ENCODE measurements around the gene YWHAB.
A peak's percentile ranks its signal among the peaks of the same experiment; 100 is the strongest.
"Not testable (repeated sequence)": the region's sequence is repeated elsewhere in the genome, so short reads cannot be mapped to it uniquely, and the experiment has no call there.

Gene YWHAB

DNA sequence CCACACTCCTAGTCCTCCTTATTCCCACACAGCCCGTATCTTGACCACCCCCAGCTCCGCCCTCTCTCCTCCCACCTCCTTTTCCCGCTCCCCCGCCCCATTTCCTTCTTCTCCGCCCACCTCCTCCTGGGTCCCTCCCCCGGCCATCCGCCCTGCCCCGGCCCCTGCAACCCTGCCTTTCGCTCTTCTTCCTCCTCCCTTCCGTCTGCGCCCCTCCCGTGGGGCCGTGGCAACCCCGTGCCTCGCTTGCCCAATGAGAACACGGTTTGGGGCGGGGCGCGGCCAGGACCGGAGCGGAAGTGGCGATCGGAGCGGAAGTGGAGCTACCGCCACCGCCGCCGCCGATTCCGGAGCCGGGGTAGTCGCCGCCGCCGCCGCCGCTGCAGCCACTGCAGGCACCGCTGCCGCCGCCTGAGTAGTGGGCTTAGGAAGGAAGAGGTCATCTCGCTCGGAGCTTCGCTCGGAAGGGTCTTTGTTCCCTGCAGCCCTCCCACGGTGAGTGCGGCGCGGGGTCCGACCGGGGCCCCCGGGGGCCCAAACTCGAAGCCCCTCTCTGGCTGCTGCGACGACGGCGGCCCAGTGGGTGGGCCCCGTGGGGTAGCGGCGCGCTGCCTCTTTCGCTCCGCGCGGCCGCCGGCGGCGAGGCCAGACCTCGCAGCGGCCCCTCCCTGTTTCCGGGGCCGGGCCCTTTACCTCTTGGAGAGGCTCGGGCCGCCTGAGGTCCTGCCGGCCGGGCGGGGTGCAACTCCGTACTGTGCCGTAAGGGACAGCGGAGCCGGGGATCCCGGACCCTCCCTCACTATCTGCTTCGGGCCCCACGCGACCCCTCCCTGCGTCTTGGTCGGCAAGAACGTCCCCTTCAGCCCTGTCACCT lies at the start of gene YWHAB:
YWHAB (plus strand) TSS at position 314 of the 874 bp plus-strand sequence. CDS start 15,829 bp downstream, outside the sequence.
- peak; percentile 98 for DNase-seq

GRCh38 chr20:44836601-44837120 lies 48.8 kb upstream of the YWHAB start:
- no peak for DNase-seq

DNA sequence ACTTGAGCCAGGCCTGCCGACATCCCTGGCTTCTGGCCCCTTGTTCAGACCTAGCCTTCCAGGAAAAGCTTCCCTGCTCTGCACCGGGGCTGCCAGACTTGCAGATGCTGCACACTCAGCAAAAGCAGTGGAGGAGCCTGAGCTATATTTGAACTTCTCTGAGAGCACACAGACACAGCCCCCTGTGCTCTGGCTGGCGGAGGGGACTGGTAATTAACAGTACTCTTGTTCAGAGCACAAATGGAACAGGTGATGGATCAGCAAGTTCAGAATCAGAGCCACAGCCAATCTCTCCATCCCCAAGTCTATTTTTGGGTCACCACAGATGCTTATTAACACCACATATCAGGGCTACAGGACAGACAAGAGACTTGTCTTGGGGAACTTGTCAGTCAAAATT lies 47.6 kb upstream of the YWHAB start:
- no peak for DNase-seq

DNA sequence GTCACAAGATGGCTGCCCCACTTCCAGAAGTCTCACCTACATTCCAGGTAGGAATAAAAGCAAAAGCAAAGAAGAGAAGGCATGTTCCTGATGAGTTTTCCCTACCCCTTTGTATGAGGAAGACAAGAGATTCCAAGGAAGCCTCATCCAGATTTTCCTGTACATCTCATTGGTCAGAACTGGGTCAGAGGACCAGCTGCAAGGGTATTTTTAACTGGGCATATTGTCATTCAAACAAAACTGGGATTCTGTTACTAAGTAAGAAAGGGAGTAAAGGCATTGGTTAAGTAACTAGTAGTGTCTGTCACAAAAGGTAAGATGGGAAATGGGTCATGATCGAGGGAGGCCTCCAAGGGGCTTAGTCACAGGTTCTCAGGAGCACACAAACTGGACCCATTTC lies 47.0 kb upstream of the YWHAB start:
- no peak for DNase-seq

DNA sequence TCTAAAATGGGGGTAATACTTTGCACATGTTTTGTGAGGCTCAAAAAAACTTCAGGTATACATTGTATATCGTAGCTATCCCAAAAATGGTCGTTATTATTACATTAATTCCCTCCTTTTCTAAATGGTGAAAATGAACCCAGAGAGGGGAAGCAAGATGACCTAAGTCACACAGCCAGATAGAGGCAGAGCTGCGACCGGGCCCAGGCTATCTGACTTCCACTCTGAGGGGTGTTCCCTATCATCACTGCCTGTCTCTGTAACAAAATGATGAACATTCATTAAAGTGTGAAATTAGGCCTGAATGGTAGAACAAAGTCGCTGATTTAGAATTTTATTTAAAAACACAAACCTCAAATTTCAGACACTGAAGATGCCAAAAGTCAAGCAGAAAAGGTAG lies 46.0 kb upstream of the YWHAB start:
- DNase-seq, result no peak

DNA sequence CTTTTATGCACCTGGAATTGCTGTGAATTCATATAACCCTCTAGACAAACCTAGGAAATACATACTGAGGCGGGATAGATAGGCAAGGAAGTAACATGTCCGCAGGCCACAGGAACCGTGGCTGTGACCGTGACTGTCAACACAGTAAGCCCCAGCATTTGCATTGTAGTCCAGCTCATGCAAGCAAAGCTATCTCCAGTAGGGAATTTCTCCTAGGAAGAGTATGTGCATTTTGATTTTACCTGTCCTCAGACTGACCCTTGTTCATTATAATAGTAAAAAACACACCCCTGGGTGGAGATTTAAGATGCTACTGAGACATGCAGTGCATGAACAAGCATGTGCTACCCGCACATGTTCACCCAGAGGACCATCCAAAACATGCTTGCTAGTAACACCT lies 44.7 kb upstream of the YWHAB start:
- no peak for DNase-seq

- DNase-seq, result no peak
Observed at GRCh38 chr20:44841955-44842354, 43.5 kb upstream of the YWHAB start.

- no peak for DNase-seq
Observed at GRCh38 chr20:44843876-44844275, 41.6 kb upstream of the YWHAB start.

DNA sequence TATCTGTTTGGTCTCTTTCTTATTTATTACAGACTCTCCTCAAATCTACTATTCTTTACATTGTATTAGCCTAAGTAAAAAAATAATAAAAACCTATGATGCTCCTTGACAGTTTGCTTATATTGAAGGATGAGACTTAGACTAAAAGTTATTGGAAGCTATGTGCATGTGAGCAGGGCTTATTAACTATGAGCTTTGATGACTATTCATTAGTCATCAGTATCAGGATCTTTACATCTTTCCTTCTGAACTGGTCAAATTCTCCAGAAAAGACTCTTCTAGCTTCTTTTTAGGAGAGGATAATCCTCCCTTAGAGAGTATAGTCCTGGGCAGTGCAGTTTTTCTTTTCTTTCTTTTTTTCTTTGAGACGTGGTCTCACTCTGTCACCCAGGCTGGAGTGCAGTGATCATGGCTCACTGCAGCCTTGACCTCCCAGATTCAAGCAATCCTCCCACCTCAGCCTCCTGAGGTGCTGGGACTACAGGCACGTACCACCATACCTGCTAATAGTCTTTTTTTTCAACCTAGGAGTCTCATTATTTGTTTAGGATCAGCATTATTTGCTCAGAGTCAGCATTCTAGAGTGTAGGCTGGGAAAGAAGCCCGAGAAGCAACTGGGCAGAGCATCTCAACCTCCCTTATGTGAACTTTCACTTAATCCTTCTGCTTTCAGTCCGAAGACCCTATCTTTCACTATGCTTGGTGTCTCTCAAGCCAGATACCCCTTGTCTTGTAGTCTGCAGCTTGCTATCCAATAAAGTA lies 37.1 kb upstream of the YWHAB start:
- no peak for DNase-seq

GRCh38 chr20:44849703-44850102 lies 35.8 kb upstream of the YWHAB start:
- no peak for DNase-seq

DNA sequence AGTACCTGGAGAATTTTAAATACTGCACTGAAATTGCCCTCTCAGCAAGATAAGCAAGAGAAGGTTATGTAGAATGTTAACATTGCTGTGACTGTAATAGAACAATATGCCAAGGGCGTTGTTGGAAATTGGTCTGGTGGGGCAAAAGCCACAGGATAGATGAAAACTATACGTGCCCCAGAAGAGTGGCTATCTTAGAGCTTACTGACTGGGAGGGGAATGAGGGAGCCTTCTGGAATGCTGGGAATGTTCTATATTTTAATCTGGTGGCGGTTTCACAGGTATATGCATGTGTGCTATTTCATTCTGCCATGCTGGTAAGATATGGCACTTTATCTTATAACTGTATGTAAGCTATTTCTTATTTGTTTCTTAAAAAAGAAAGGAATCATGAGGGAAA lies 35.2 kb upstream of the YWHAB start:
- no peak for DNase-seq

GRCh38 chr20:44850837-44851236 lies 34.7 kb upstream of the YWHAB start:
- DNase-seq, result no peak

GRCh38 chr20:44851545-44851944 lies 34.0 kb upstream of the YWHAB start:
- no peak for DNase-seq

- DNase-seq, result no peak
Observed at GRCh38 chr20:44856442-44856841, 29.1 kb upstream of the YWHAB start.

- no peak for DNase-seq
Observed at GRCh38 chr20:44856856-44857448, 28.6 kb upstream of the YWHAB start.

DNA sequence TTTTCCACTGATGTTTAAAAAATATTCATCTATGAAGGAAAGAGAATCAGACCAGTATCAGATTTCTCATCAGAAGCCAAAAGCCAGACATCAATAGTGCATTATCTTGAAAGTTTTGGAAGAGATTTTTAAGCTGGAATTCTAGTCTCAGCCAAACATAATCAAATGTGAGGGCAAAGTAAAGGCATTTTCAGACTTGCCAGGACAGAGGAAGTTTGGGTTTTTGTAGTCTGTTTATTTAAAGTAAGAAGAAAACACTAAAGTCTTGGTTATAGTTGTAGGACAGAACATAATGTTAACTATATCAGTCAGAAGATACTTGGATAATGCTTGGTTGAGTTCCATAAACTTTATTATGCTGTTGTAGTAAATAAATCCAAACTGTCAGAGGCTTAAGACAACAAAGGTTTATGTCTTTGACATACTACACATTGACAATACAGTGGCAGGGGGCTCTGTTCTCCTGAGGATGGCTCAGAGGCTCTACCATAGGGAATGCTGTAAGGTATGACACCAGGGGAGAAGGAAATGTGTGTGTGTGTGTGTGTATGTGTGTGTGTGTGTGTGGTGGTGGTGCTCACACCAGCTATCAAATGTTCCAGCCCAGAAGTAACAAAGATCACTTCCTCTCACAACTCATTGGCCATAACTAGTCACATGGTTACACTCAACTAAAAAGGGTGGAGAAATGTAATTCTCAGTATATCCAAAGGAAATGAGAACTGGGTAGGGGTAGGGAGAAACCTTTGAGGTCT lies 26.7 kb upstream of the YWHAB start:
- DNase-seq, result no peak

- no peak for DNase-seq
Observed at GRCh38 chr20:44861531-44862006, 23.9 kb upstream of the YWHAB start.

DNA sequence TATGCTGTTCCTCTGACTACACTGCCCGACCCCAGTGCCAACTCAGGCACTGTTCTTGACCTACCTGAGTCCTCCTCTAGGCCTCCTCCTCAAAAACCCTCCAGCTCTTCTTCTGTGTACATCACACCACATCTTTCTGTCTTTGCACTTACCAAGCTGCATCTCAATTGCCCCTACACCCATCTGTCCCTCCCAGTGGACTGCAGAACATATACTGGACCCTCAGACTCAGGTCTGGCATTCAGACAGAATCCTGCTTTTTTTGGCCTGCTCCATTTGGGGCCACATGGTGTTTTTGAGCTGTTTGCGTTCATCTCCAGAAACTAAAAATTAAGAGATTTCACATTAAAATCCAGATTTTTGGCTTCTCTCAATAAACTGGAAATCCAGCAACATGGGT lies 23.2 kb upstream of the YWHAB start:
- DNase-seq, result no peak

GRCh38 chr20:44863365-44864084 lies 22.0 kb upstream of the YWHAB start:
- DNase-seq, result not testable (repeated sequence)

GRCh38 chr20:44864493-44864892 lies 21.0 kb upstream of the YWHAB start:
- not testable (repeated sequence) for DNase-seq

- DNase-seq, result no peak
Observed at GRCh38 chr20:44866703-44867335, 18.7 kb upstream of the YWHAB start.
